OCI-LY1 (cell line): ENCODE measurements around the gene EPN3.

Experiments used
- CTCF ChIP-seq: fragments of 200-600 bp; sonication (generic), shearing (Covaris generic); IDR thresholded peaks from 2 replicates; pipeline ENCODE4 v1.5.1; 2017; ENCODE audit warnings: mild to moderate bottlenecking, antibody characterized with exemption, low read length, moderate library complexity, mixed read lengths
- EZH2 ChIP-seq: fragments of 200-600 bp; sonication (generic), shearing (Covaris generic); IDR thresholded peaks from 2 replicates; pipeline ENCODE4 v1.8.0; 2017; ENCODE audit warnings: borderline replicate concordance, mixed run types, mild to moderate bottlenecking, antibody characterized with exemption, low read length, moderate library complexity, mixed read lengths

GRCh38 chr17:50527949-50528474 lies 4.5 kb upstream of the EPN3 start:
- TF ChIP-seq CTCF, result no peak
- no peak for TF ChIP-seq EZH2
